K562 (cell line): ENCODE results near the gene TTLL8. TPM values are rescaled to one million over a fixed set of nuclear protein-coding genes. Genes with fewer than 3 reads are reported as not detected.

ENCODE experiments used
- ARID2 ChIP-seq: fragments of 450-650 bp; IDR thresholded peaks from 2 replicates; pipeline ENCODE4 v1.6.1; 2017; ENCODE audit warnings: antibody characterized with exemption, mild to moderate bottlenecking
- CREM ChIP-seq: IDR thresholded peaks from 2 replicates; pipeline ENCODE4 v1.6.1; 2014; ENCODE audit warnings: antibody characterized with exemption, low read depth
- ETV6 ChIP-seq, 3 experiments: fragments of 150-350 bp in 1 of 3; sonication (generic) in 1 of 3; formaldehyde crosslinking in 1 of 3; IDR thresholded peaks; 2 replicates each; pipeline versions ENCODE4 v1.6.1 to v1.8.0; 2014 to 2022; ENCODE audit warnings: borderline replicate concordance in 2 of 3, low read depth in 2 of 3, antibody characterized with exemption in 1 of 3, low read length in 1 of 3, mild to moderate bottlenecking in 1 of 3, missing genetic modification reagents in 1 of 3
- GATAD2A ChIP-seq: fragments of 450-650 bp; IDR thresholded peaks from 2 replicates; pipeline ENCODE4 v1.6.1; 2017
- GATAD2B ChIP-seq: fragments of 450-650 bp; IDR thresholded peaks from 2 replicates; pipeline ENCODE4 v1.6.1; 2017; ENCODE audit warnings: mild to moderate bottlenecking, borderline replicate concordance
- HMGN3 ChIP-seq: IDR thresholded peaks from 2 replicates; pipeline ENCODE4 v1.6.1; 2011; ENCODE audit warnings: borderline replicate concordance, low read depth, mild to moderate bottlenecking, mixed read lengths, low read length; ENCODE audit not compliant: insufficient read length; ENCODE audit errors: extremely low read depth
- NR2F6 ChIP-seq: fragments of 450-650 bp; formaldehyde crosslinking; IDR thresholded peaks from 2 replicates; pipeline ENCODE4 v1.4.0; 2020; ENCODE audit warnings: mild to moderate bottlenecking
- RBM14 ChIP-seq: fragments of 200-400 bp; formaldehyde crosslinking; IDR thresholded peaks from 2 replicates; pipeline ENCODE4 v1.6.1; 2018; ENCODE audit warnings: low read depth, mild to moderate bottlenecking, low read length, moderate library complexity, borderline replicate concordance; ENCODE audit not compliant: insufficient read depth
- RCOR1 ChIP-seq, 2 experiments: IDR thresholded peaks; 2 replicates each; pipeline ENCODE4 v1.6.1; 2012; ENCODE audit warnings: low read depth in 2 of 2, low read length in 2 of 2, borderline replicate concordance in 1 of 2, improper control_type of control experiment in 1 of 2
- REST ChIP-seq, 2 experiments: fragments of 450-650 bp; formaldehyde crosslinking in 1 of 2; IDR thresholded peaks; 2 replicates each; pipeline versions ENCODE4 v1.4.0 to v1.6.1; 2014 to 2020; ENCODE audit warnings: mild to moderate bottlenecking in 2 of 2, borderline replicate concordance in 1 of 2, low read depth in 1 of 2
- SMARCE1 ChIP-seq: fragments of 450-650 bp; IDR thresholded peaks from 2 replicates; pipeline ENCODE4 v1.7.1; 2016; ENCODE audit warnings: mild to moderate bottlenecking
- STAG1 ChIP-seq: sonication (generic); formaldehyde crosslinking; IDR thresholded peaks from 2 replicates; pipeline ENCODE4 v1.5.0; 2020; ENCODE audit warnings: missing genetic modification reagents, borderline replicate concordance
- TOE1 ChIP-seq, 2 experiments: fragments of 450-650 bp in 1 of 2; sonication (generic) in 1 of 2; formaldehyde crosslinking in 1 of 2; IDR thresholded peaks; 2 replicates each; pipeline versions ENCODE4 v1.7.1 to v1.8.0; 2016 to 2022; ENCODE audit warnings: borderline replicate concordance in 2 of 2, mild to moderate bottlenecking in 2 of 2, antibody characterized with exemption in 1 of 2, inconsistent platforms in 1 of 2, low read depth in 1 of 2, missing genetic modification reagents in 1 of 2, moderate library complexity in 1 of 2
- ZHX1 ChIP-seq: fragments of 150-350 bp; conservative IDR thresholded peaks from 2 replicates; pipeline ENCODE4 v1.6.1; 2014; ENCODE audit warnings: low read length
- polyA plus RNA-seq, 8 experiments: library from polyadenylated mRNA; depleted of rRNA in 4 of 8; stranded (reverse) in 5 of 8; unstranded in 3 of 8; fragments of >200 nt; fragmentation: Nextera tagmentation in 2 of 8; fragmentation: Illumina TruSeq in 1 of 8; extraction: Ambion mirVana in 2 of 8; extraction: Trizol in 1 of 8; gene quantifications; 2 replicates each; pipeline versions ENCODE4 v1.2.1 to v1.2.3, GENCODE V29; 2011 to 2014; ENCODE audit warnings: inconsistent platforms in 1 of 8, missing spikeins in 1 of 8
- total RNA-seq, 7 experiments: library from RNA; depleted of rRNA in 6 of 7; stranded (reverse); fragments of >200 nt in 6 of 7; fragmentation: Illumina TruSeq in 2 of 7; extraction: Trizol in 2 of 7; gene quantifications; 2 replicates each; pipeline versions ENCODE4 v1.2.1 to v1.2.3, GENCODE V29; 2011 to 2021; ENCODE audit warnings: low replicate concordance in 1 of 7

Gene TTLL8
- total and polyA plus RNA-seq, 9 of the 15 experiments (the other 6 are each of a cell fraction or from before 2014, with no cell fraction given) = not detected

DNA sequence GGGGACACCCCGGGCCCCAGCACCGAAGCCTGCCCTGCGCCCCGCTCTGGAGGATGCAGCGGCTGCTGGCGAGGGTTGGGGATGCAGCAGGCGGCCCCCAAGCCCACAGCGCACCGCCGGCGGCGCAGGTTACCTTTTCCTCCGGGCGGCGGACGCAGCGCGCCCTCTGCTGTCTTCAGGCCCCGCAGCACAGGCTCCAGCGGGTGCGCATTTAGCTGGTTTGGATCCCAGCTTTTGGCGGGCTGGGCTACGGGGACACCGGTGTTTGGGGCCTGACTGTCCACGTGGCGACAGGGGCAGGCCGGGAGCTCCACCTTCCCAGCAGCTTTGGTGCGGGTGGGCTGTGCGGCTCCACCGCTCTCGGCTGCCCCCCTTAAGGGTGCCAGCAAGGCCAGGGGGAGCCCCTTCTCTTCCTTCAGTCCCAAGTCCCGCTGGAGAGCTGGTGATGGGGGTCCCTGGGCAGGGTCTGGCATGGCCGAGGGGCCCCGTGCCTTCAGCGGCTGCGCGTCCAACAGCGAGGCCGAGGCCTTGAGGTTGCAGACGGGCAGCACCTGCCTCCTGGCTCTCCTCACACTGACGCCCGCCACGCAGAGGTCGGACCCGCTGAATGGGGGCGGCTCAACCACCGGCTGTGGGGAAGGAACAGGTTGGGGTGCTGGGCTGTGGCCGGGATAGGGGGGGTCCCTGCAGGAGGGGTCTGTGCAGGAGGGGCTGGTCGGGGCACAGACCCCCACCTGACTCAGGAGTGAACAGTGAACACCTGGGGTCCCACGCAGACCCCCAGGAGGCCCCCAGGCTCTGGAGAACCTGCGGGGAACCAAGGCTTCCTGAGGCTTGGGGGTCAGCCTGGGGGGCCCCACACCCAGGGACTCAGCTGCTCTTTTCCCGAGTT, 27.6 kb downstream of the TTLL8 start (continued):
- TF ChIP-seq ETV6 (IDR thresholded peaks at IDR 0.05; ENCODE audit: borderline replicate concordance in 1 of 2, low read depth in 2 of 2, low read length in 1 of 2) (no peak), ETV6 (CRISPR knock-in tag; IDR thresholded peaks at IDR 0.05; ENCODE audit: borderline replicate concordance) (no peak), GATAD2A (no peak), TOE1 (IDR thresholded peaks at IDR 0.05; ENCODE audit: borderline replicate concordance) (no peak), TOE1 (CRISPR knock-in tag; IDR thresholded peaks at IDR 0.05; ENCODE audit: borderline replicate concordance, low read depth) (no peak), SMARCE1 (no peak), HMGN3 (peak; percentile 22), RBM14 (0 out of 2 replicates have a peak, but pooled peaks have one; percentile 36), REST (IDR thresholded peaks at IDR 0.05; ENCODE audit: borderline replicate concordance) (peak; percentile 92), REST (CRISPR knock-in tag; IDR thresholded peaks at IDR 0.05; ENCODE audit: low read depth) (no peak), GATAD2B (no peak), ARID2 (peak; percentile 79), NR2F6 (CRISPR knock-in tag) (no peak), ZHX1 (no peak), STAG1 (CRISPR knock-in tag) (peak; percentile 93), RCOR1 (IDR thresholded peaks at IDR 0.05; ENCODE audit: borderline replicate concordance in 1 of 2, low read depth in 2 of 2, low read length in 2 of 2) (0 out of 4 replicates have a peak, but pooled peaks of 1 of the 2 experiments have one; percentile 32), CREM (peak; percentile 35; the same call in 1 of the 2 replicates)
